ENCODE results near the gene POLR3GL. TPM values are rescaled to one million over a fixed set of nuclear protein-coding genes. Genes with fewer than 3 reads are reported as not detected.
A peak's percentile ranks its signal among the peaks of the same experiment; 100 is the strongest.

The POLR3GL gene
- total RNA-seq, 1 donor: 11.2 TPM

DNA sequence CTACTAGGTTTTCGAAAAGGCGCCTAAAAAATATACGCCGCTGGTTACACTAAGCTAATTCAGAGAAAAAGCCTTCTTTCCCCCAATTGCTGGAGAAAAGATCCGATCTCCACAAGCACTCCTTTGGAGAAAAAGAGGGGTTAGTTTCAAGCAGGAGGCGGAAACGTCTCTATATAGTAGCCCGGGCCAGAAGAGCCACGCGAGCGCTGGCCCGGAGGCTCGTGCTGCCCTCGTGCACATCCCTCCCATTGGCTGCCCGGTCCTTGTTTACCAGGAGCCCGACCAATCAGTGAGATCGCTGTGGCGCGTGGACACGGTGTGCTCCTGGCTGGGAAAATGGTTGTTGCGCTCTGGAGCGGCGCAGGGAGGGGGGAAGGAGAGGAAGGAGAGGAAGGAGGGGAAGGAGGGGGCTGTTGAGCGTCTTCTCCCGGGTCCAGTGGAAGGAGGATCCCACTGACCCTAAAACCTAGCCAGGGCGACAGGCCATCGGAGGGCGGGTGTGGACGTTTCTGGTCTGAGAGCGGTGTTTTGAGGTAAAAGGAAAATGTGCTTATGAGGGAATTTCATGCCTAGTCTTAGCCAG, 32.0 kb downstream of the POLR3GL start, which contains the start of gene TXNIP:
Gene TXNIP, minus strand, starts transcription at position 147 of the 583 bp plus-strand sequence. CDS start 313 bp downstream, outside the sequence.
- TF ChIP-seq, protein P1, sequence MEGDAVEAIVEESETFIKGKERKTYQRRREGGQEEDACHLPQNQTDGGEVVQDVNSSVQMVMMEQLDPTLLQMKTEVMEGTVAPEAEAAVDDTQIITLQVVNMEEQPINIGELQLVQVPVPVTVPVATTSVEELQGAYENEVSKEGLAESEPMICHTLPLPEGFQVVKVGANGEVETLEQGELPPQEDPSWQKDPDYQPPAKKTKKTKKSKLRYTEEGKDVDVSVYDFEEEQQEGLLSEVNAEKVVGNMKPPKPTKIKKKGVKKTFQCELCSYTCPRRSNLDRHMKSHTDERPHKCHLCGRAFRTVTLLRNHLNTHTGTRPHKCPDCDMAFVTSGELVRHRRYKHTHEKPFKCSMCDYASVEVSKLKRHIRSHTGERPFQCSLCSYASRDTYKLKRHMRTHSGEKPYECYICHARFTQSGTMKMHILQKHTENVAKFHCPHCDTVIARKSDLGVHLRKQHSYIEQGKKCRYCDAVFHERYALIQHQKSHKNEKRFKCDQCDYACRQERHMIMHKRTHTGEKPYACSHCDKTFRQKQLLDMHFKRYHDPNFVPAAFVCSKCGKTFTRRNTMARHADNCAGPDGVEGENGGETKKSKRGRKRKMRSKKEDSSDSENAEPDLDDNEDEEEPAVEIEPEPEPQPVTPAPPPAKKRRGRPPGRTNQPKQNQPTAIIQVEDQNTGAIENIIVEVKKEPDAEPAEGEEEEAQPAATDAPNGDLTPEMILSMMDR (IDR thresholded peaks at IDR 0.05; ENCODE audit: insufficient read depth, low read depth, low read length): no peak
- peak within 1 kb of the TSS; percentile 99 for H3K4me3 ChIP-seq (ENCODE audit: low read depth, low read length)
- DNase-seq (ENCODE audit: low read depth): peak; percentile 99

DNA sequence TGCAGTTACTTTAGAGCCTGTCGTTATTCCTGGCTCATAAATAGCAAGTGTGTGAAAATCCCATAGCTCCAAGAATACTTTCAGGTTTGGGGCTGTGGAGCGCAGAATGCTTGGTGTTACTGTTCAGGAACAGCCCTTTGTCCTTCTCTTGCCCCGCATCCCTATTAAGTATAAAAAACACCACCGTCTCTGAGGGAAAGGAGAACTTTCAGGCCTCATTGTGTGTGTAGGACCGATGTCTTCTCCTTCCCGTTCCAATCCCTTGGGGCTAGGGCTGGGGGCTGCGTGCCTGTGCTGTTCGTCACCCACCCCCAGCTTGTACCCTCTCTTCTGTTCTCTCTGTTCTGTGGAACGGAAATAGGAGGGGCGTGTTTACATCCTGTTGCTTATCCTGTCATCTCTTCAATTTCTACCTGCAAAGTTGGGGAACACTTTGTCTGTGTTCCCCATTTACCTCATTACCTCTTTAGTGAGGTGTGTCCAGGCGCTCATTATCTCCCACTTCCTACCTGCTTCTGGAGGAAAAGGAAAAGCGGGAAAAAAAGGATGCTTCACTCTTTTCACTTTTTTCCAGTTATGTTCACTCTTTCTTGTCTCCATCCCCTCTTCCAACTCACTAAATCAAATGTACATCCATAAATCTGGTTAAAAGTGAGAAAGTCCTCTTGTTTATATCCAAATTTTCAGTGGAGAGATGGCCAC, 32.7 kb downstream of the POLR3GL start:
- DNase-seq (ENCODE audit: low read depth): no peak
- TF ChIP-seq, protein P1 (IDR thresholded peaks at IDR 0.05; ENCODE audit: insufficient read depth, low read depth, low read length): no peak
- H3K4me3 ChIP-seq (ENCODE audit: low read depth, low read length): peak overlapping the region; percentile 99

DNA sequence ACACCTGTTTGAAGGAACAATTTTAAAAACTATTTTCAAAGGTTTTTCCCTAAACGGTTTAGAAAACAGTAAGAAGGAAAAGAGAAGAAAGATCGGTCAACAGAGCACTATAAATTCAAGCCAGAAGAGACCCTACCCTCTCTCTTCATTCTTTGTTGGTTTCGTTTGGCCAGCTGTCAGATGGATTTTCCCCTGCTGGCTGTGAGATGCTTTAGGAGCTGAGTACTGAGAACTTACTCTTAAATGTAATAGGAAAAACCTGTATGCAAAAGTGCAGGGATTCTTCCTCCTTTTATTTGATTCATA, 33.2 kb downstream of the POLR3GL start:
- DNase-seq (ENCODE audit: low read depth): no peak
- TF ChIP-seq, protein P1 (IDR thresholded peaks at IDR 0.05; ENCODE audit: insufficient read depth, low read depth, low read length): no peak

DNA sequence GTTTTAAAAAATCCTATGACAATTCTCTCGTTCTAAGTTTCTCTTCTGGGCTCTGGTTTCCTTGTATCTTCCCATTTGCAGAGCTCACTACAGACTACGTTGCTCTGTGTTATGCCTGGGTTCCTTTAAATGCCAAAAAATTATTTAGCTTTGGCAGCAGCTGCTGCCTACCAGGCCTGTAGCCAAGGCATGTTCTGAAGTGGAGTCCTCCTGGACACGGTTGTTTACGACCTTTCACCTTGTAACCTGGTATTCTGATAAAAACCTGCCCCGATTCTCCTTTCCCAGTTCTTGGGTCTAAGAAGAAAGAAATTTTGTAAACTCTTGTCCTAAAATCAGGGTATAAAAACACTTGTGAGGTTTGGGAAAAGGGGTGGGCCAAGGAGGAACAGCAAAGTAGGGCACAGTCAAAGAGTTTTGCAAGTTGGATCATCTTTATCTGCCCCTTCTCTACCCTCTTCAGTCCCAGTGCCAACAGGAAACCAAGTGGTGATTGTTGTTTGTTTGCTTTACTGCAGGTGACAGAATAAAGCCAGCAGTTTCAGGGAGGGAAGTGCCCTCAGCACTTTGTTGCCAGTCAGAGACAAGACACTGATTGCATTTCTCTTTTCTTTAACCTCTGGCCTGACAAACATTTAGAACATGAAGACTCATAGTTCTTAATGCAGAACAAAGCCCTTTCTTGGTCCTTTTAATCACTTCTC, 35.0 kb downstream of the POLR3GL start:
- no peak overlapping the region for H3K4me3 ChIP-seq (ENCODE audit: low read depth, low read length)
- DNase-seq (ENCODE audit: low read depth): no peak
- TF ChIP-seq, protein P1 (IDR thresholded peaks at IDR 0.05; ENCODE audit: insufficient read depth, low read depth, low read length): no peak

More for the DNA sequence above, 33.2 kb downstream of the POLR3GL start:
- peak overlapping the region; percentile 99 for H3K4me3 ChIP-seq (ENCODE audit: low read depth, low read length)

DNA sequence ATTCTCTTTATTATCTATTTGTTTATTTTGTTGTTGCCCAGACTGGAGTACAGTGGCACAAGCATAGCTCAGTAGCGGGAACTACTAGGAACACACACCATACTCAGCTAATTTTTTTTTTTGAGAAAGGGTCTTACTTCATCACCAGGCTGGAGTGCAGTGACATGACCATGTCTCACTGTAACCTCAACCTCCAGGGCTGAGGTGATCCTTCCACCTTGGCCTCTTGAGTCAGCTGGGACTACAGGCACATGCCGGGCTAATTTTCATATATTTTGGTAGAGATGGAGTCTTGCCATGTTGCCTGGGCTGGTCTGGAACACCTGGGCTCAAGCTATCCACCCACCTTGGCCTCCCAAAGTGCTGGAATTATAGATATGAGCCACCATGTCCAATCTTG, 37.2 kb downstream of the POLR3GL start:
- DNase-seq (ENCODE audit: low read depth): no peak
- TF ChIP-seq, protein P1 (IDR thresholded peaks at IDR 0.05; ENCODE audit: insufficient read depth, low read depth, low read length): no peak
- H3K4me3 ChIP-seq (ENCODE audit: low read depth, low read length): no peak overlapping the region

DNA sequence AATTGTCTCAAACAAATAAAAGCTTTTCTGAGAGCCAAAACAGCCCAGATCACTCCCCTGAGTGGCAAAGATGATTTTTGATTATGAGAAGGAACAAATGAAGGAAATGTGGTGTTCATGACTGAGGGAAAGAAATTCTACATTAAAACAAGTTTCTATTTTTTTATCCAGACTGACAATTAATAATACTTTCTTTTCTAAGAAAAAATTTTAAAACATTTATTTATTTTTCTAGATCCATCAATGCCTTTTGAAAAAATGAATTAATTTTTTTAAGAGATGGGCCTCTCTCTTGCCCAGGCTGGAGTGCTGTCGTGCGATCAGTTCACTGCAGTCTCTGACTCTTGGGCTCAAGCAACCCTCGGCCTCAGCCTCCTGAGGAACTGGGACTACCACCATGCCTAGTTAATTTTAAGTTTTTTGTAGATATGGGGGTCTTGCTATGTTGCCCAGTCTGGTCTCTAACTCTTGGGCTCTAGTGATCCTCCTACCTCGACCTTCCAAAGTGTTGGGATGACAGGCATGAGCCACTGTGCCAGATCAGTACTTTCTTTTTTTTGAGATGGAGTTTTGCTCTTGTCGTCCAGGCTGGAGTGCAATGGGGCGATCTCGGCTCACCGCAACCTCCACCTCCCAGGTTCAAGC, 43.1 kb downstream of the POLR3GL start:
- no peak overlapping the region for H3K4me3 ChIP-seq (ENCODE audit: low read depth, low read length)
- no peak for DNase-seq (ENCODE audit: low read depth)
- TF ChIP-seq, protein P1 (IDR thresholded peaks at IDR 0.05; ENCODE audit: insufficient read depth, low read depth, low read length): no peak

Data from fibroblast of villous mesenchyme (primary cell).